ENCODE results near the gene ACVR2A.

DNA sequence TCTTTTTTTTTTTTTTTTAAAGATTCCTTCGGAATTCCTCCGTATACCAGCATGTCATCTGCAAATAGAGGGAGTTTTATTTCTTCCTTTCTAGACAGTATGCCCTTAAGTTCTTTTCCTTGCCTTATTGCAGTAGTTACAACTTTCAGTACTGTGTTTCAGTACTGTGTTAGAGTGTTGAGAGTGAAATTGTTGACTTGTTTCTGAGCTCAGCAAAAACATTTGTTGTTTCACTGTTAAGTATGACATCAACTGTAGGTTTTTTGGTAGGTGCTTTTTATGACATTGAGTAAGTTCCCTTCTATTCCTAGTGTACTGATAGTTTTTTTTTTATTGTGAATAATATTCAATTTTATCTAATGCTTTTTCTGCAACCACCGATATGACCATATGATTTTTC is 43.9 kb downstream of the ACVR2A start:
- TF ChIP-seq, protein P1, sequence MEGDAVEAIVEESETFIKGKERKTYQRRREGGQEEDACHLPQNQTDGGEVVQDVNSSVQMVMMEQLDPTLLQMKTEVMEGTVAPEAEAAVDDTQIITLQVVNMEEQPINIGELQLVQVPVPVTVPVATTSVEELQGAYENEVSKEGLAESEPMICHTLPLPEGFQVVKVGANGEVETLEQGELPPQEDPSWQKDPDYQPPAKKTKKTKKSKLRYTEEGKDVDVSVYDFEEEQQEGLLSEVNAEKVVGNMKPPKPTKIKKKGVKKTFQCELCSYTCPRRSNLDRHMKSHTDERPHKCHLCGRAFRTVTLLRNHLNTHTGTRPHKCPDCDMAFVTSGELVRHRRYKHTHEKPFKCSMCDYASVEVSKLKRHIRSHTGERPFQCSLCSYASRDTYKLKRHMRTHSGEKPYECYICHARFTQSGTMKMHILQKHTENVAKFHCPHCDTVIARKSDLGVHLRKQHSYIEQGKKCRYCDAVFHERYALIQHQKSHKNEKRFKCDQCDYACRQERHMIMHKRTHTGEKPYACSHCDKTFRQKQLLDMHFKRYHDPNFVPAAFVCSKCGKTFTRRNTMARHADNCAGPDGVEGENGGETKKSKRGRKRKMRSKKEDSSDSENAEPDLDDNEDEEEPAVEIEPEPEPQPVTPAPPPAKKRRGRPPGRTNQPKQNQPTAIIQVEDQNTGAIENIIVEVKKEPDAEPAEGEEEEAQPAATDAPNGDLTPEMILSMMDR (IDR thresholded peaks at IDR 0.05): no peak
- no peak for TF ChIP-seq POLR2A (IDR thresholded peaks at IDR 0.05)

All from right lobe of liver (tissue), 4 donors.